ENCODE data around the gene ZNF146.

DNA sequence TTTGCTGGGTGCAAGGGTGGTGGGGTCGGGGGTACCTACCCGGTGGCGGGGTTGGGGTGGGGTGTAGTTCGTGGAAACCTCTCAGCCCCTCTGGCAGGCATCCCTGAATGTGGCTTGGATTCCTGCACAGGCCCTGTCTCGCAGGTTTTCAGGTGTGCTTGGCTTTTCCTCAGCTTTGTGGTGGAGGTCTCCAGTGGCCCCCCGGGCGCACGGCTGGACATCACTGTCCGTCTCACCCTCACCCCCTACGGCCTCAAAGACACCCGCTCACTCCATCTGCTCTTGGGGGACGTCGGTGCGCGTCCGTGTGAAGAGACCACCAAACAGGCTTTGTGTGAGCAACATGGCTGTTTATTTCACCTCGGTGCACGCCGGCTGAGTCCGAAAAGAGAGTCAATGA is 44.3 kb downstream of the ZNF146 start:
- TF ChIP-seq, protein P1, sequence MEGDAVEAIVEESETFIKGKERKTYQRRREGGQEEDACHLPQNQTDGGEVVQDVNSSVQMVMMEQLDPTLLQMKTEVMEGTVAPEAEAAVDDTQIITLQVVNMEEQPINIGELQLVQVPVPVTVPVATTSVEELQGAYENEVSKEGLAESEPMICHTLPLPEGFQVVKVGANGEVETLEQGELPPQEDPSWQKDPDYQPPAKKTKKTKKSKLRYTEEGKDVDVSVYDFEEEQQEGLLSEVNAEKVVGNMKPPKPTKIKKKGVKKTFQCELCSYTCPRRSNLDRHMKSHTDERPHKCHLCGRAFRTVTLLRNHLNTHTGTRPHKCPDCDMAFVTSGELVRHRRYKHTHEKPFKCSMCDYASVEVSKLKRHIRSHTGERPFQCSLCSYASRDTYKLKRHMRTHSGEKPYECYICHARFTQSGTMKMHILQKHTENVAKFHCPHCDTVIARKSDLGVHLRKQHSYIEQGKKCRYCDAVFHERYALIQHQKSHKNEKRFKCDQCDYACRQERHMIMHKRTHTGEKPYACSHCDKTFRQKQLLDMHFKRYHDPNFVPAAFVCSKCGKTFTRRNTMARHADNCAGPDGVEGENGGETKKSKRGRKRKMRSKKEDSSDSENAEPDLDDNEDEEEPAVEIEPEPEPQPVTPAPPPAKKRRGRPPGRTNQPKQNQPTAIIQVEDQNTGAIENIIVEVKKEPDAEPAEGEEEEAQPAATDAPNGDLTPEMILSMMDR (IDR thresholded peaks at IDR 0.05), result no peak
- TF ChIP-seq POLR2A (IDR thresholded peaks at IDR 0.05), result no peak

All from right lobe of liver (tissue), 4 donors.